Stimulated activated CD8-positive, alpha-beta memory T cell treated with anti-CD3 and anti-CD28 coated beads, Interleukin-2, amount 100 ng/mL, for 48 hours (primary cell): ENCODE measurements around the gene NDRG2.

ENCODE experiments used
- DNase-seq, 2 donors: peaks; one replicate each; pipeline ENCODE4 v3.0.0-alpha.2; 2020; ENCODE audit warnings: low read depth in 2 of 2

Gene NDRG2

DNA sequence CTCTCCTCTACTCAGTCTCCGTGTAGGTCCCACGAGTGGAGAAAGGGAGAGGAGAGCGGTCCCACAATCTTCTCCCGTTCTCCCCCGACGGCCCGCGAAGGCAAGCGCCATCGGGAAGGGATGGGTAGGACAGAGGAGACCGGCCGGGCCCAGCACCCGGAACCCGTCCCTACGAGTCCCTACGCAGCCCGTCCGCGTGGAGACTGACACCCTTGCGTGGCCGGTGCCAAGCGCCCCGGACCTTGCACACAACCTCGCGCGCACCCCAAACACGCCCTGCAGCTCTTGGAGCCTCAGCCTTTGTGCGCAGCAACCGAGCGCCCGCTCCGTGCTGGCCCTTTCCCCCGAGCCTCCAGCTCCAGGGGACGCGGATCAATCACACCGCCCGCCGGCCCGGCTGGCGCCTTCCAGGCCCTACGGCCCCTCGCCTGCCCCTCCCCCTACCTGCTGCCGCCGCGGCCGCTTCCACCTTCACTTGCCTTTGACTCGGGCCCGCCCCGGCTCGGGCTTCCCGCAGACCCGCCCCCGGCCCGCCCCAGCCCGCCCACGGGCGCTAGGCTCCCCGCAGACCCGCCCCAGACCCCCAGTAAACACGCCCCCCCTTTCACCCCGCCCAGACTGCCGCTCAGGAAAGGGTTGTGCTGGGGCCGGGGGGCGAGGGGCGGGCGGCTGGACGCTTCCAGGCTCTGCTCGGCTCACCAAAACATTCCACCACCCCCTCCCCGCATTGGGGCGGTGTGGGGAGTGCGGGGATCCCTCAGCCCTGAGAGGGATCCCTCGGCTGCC, at the start of gene NDRG2:
NDRG2 (minus strand) TSS at position 477 of the 786 bp plus-strand sequence. CDS start 1,746 bp downstream, outside the sequence.
- DNase-seq, result peak; percentile 47 to 57

DNA sequence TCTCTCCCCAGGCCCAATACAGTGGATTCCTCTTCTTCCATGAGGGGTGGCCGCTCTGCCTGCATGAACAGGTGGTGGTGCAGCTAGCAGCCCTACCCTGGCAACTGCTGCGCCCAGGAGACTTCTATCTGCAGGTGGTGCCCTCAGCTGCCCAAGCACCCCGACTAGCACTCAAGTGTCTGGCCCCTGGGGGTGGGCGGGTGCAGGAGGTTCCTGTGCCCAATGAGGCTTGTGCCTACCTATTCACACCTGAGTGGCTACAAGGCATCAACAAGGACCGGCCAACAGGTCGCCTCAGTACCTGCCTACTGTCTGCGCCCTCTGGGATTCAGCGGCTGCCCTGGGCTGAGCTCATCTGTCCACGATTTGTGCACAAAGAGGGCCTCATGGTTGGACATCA, 49.1 kb upstream of the NDRG2 start:
- DNase-seq, result no peak

DNA sequence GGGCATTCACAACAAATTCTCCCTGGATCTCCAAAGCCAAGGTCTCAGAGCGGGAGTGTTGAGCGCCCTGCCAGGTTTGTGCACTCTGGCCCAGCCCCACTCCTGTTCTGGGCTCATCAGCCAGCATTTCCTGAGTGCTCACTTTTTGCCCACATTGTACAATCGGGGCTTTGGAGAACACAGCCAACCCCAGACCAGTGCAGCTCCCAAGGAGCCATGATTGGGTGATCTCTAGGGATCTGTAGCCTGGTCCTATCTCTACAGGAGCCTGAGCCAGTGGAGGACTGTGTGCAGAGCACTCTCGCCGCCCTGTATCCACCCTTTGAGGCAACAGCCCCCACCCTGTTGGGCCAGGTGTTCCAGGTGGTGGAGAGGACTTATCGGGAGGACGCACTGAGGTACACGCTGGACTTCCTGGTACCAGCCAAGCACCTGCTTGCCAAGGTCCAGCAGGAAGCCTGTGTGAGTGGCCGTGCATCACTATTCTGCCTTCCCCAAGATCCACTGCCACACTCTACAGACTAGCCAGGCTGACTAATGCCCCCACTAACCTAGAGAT, 48.0 kb upstream of the NDRG2 start:
- DNase-seq, result no peak

DNA sequence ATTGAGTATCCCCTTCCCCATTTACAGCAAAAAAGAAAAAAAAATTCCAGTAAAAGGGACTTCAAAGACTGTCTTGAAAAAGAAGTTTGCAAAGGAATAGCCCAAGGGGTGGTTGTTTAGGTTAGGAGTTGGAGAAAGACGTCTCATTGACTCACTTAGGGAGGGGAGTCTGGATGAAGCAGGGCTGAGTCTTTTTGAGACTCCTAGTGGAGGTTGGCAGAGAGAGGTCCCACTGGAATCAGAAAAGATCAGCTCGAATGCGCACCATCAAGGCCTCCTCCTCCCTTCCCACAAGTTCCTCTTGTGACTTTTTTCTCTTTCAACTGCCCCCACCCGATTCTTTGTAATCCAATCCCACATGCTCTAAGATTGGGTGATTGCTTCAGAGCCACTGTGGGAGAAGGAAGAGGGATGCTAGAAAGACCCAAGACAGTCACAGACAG, 47.2 kb upstream of the NDRG2 start:
- no peak for DNase-seq

DNA sequence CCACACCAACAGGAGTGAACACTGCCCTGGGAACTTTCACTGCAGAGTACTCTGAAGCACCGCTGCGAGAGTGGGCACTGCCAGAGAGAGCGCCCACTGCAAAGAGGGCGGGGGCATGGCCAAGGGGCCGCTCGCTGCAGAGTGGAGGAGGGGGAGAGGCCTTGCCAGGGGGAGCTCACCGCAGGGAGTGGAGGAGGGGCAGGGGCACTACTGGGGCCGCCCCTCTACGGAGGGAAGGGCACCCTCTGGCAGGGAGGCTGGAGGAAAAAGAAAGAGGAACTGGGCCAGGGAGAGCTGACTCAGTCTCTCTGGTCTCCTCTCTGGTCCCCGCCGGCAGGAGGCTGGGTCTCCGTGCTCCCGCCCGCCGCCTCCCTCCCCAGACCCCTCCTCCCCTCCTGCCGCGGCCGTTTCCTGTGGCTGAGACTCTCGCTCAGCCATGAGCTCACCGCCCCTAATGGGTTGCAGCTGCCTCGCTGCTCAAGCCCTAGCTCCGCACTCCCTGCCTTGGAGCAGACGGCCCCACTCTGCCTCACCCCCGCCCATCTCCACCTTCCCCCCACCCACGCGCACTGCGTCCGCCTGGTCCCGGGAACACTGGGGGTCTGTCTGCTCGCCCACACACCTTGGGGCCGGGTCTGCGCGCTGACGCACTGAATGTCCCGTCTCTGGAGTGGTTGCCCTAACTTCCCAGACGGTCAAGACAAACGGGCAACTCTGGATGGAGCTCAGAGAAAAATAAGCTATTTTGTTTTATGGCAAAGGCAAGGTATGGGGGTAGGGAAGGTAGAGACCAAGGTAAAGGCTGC, 46.6 kb upstream of the NDRG2 start:
- DNase-seq, result peak; percentile 40 to 47

DNA sequence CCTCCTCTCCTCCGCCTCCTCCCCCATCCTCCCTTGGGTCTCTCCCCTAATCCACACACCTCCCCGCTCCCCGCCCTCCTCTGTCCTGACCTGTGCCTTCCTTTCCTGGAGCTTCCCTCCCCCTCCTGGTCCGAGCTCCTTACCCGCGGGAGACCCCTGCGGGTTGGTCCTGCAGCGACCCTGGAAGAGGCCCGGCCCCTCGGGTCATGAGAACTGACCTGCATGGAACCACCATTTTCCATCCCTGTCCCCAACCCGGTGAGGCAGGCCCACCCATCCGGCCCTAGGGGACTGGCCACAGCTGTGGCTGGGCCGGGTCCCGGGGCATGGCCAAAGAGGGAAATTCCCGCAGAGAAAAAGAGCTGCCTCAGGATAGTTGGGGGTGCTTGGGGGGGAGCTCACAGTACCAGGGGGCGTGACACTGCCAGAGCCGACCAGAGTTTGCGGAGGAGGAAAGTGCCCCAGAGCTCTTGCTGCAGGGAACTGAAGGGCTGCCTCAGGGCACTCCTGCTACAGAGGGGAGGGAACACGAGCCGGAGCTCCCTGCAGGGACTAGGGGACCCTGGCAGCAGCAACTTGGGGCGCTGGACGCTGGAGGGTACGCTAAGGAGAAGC, 45.9 kb upstream of the NDRG2 start:
- DNase-seq, result no peak

DNA sequence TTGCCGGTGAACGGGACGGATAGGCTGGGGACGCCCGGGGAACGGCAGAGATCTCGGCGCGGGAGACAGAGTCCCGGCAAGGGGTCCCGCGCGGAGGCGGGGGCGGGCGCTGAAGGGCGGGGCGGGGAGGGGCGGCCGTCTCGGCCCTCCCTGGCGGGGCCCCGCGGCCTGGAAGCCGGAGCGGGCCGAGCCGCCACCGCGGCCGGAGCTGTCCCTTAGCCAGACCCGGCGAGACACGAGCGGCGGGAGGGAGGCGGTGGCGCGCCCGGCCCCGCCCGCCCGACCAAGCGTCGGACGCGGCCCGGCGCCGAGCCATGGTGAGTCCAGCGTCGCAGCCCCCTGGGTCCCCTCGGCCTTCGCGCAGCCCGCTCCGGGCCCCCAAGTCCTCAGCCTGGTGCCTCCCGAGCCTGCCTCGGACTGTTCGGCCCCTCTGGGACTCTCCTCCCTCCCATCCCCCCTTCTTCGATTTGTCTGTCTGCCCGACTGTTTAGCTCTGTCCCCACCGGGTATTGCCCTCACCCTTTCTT, 45.3 kb upstream of the NDRG2 start, which contains the start of gene ARHGEF40:
ARHGEF40 (plus strand) TSS at position 222 of the 527 bp plus-strand sequence; CDS start at position 315, 93 bp downstream.
- no peak for DNase-seq

DNA sequence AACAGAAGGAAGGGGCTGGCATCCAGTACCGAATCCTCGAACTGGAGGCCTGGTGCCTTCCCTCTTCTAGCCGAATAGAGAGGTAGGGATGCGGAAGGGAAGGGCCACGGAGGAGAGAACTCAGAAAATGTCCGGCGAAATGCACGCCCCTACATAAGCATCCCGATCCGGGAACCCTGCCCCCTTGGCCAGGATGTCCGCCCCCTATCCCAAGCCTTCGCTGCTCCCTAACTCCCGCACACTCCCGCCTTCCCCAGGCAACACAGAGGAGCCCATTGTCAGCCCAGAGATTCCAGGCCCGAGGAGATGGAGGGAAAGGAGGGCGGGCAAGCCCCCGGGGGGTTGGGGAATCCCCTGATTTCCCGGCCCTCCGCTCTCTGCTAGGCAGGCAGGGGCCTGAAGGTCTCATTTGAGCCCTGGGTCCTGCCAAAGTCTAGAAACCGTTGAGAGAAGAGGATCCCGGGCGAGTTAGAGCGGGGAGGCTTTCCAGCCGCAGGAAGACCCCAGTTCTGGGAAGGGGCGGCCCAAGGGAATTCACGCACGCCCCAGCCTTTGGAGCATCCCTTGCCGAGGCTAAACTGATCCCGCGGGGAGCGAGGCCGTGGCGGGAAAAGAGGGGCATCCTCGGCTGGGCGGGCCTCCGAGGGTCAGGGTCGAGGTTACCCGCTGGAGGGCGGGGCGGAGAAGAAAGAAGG, 44.7 kb upstream of the NDRG2 start:
- DNase-seq, result no peak

DNA sequence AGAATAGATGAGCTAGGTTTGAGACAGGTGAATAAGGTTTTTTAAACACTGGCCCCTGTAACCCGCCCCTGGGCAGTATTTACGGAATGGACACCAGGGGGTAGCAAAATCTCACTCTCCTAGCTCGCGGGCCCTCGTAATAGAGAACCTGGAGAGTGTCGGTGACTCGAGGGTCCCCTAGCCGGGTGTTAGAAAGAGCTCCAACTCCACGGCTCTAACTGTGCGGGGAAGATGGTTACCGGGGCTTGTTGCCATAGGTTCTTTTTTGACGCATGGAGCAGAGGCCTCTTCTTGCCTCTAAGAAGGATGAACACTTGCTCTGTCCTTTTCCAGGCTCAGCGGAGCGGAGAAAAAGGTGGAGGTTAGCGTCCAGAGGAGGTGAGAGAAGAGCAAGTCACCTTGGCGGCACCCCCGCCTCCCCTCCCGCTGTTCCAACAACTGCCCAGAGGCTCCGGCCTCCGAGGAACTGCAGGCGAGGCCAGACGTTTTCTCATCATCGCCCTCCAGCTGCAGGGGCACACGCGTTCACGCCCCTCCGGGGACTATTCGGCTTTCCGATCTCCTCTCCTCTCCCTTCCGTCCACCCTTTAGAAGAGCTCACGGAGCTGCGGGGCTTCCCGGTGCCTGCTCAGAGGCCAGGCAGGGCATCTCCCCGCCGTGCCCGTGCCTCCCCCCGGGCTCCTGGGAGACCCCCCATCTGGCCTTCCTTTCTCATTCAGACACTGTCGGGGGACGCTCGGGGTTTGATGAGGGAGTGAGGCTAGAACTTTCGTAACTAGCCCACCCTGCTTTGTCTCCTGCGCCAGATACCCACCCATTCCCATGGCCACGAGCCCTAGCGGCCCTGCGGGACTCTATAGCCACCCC, 43.9 kb upstream of the NDRG2 start:
- DNase-seq, result no peak

DNA sequence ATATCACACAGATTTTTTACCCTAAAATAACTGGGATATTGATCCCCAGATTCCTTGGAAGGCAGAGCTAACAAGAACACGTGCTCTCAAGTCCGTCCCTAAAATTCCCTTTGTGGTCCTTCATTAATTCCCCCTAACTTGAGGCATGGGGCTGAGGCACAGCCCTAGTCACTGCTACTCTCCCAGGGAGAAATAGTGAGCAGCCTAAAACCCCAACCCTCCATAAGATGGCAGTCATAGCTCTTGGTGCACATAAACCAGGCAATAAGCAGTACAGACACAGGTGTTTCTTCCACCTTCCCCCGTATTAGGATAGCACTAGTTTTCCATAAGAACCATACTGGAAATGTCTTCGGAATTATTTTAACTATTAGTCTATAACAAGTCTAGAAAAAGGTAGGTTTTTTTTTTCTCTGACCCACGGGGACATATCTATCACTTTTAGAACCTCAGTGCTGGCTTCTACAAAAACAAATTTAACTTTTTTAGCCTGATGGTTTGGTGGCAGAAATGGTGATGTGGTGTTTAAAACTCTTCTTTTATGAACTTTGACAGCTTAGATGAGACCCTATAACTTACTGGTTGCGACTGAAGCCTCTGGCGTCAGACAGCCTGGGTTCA, 42.1 kb upstream of the NDRG2 start:
- no peak for DNase-seq

DNA sequence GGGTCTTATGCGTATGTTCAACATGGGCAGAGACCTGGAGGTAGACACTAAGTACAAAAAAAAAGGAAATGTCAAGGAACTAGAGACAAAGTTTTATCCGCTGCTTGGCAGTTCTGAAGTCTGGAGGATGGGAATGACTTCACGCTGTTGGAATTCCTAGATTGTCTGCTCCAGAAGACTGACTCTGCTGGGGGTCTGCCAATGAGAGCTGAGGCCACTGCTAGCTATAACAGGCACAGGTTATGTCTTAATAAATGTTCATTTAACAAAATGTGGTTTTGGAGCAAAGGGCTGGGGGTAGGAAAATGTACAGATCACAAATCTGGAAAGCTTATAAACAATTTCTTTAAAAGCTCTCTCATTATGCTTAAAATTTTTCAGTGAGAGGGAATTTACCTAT, 38.6 kb upstream of the NDRG2 start:
- no peak for DNase-seq

DNA sequence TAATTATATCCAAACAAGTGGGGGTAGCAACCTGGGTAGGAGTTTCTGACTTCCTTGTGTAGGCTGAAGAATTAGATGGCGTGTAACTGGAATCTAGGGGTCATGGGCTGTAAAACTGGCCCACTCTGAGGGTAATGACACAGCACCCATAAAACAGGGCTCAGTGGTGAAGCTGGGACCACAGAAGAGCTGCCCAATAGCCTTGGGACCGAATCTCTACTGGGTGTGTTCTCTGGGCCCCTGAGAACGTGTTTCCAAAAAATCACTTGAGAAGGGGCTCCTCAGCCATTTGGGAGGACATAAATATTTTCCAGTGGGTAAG, 36.4 kb upstream of the NDRG2 start:
- DNase-seq, result no peak

DNA sequence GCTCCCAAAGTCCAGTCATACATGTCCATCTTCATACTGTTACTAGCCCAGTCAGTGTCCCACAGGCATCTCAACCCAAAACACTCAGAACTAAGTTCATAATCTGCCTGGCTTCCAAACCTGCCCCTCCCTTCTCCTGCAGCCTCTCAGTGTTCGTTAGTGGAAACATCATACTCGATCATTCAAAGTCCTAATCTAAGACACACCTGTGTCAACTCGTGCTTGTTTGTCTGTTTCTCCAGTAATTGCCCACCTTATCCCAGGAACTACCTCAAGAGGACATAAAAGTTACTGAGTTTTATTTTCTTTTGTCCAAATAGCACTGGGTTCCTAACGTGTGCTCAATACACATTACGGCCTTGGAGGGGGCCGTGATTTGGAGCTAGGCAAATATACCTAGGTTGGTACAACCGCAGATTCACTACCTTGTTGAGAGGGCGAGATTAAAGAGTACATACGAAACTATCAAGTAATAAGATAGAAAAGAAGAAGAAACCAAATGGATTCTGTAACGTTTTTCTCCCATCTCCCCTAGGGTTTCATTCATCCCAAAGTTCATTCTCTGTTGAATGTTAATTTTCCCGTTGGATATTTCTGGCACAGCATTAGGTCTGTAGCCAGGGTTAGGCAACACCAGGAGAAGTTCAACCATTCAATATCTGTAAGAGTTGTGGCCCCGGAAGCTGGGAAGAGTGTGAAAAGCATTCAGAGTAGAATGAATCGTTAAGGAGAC, 35.9 kb upstream of the NDRG2 start:
- DNase-seq, result no peak

DNA sequence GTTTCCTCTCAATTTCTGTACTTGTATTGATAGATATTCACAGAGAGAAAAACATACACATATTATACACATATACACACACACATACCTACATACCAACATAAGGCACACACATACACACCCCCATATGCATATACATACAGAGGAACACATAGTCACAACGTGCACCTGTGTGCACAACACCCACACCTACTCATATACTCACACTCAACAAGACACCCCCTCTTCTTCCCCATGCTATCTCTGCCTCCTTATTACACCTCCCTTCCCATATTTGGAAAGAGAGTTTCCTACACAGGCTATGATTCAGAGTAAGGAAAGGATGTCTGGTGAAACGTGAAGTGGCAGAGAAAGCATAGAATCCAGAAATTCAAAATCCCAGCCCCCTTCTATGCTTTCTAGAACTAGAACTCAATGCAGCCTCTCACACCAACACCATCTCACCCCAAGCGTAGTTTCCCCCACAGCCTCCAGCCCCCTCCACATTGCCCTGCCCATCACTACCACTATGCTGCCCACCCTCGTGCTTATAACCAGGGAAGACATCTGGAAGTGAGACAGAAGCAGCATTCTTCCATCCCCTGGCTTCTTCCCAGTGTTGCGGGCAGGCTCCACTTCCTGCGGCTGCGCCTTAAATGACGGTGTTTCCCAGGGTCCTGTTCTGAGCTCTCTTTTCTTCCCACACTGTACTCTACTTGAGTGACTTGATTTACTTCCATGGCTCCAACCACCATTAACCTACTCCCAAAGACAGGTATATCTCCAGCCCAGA, 35.2 kb upstream of the NDRG2 start:
- DNase-seq, result no peak

DNA sequence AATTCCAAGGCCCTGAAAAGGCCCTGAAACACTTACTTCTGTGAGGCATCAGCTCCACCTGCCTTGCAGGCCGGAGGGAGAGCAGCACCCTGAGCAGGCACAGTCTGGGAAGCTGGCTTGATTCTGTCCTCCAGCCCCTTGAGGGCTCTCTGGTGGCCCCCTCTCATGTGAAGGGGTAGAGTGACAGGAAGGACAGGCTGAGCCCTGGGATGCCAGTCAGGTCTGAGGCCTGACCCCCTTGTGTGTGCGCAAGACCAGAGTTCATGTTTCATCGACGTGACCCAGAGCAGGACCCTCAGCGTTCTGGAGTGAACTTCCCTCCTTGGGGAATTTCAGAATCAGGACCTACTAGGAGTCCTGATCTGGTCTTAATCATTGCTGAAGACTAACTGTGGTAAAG, 34.0 kb upstream of the NDRG2 start:
- DNase-seq, result no peak

DNA sequence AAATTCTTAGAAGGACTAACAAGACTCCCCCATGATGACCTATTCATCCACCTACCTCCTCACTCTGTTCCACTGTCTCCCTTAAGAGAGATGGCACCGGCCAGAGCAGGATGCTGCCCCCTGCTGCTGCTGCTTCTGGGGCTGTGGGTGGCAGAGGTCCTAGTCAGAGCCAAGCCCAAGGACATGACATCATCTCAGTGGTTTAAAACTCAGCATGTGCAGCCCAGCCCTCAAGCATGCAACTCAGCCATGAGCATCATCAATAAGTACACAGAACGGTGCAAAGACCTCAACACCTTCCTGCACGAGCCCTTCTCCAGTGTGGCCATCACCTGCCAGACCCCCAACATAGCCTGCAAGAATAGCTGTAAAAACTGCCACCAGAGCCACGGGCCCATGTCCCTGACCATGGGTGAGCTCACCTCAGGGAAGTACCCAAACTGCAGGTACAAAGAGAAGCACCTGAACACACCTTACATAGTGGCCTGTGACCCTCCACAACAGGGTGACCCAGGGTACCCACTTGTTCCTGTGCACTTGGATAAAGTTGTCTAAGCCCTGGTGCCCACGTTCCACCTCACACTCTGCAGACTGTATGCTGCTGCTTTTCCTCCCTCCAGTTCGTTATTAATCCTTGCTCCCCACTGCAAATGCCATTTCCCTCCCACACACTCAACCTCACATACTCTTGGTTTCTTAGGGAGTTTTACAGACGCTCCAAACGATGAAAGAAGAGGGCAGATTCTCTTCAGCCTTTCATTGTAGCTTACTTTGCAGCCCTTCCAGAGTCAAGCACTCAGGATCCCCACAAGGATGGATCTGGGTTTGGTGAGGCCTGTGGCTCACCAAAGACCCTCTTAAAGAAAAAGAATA, 33.2 kb upstream of the NDRG2 start, which contains the start of gene RNASE8:
RNASE8 (plus strand) TSS at position 20 of the 873 bp plus-strand sequence; CDS start at position 91, 71 bp downstream.
- DNase-seq, result no peak

DNA sequence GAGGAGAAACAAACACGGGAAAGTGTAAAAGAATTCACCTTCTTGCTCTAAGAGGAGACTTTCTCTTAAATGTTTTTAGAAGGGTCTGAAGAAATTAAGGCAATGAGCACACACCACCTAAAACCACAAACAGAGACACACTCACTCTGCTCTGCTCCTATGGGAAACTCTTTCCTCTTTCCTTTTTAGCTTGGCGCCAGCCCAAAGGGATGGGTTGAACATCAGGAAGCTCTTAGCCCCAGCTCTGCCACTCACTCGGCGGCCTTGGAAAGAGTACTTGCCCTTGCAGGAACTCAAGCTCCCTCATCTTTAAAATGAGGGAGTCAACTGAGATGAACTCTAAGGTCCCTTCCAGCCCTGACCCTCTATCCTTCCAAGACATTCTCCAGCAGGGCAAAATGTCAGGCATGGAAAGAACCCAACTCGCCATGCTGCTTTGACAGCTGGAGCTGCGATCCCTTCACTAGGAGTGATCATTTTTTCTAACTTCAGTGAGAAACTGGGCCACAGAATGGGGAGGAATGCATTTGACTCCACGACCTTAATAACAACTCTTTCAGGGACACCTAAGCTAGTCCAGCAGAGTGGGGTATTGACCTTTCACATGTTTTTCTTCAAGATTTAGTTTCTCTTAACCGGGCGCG, 31.8 kb upstream of the NDRG2 start:
- DNase-seq, result no peak
